Ishikawa (cell line): ENCODE results near the gene RREB1.

ENCODE experiments used
- CEBPB ChIP-seq: IDR thresholded peaks from 2 replicates; pipeline ENCODE4 v1.6.1; 2012
- CREB1 ChIP-seq: IDR thresholded peaks from 2 replicates; pipeline ENCODE4 v1.6.1; 2012; ENCODE audit warnings: low read depth
- EGR1 ChIP-seq: IDR thresholded peaks from 2 replicates; pipeline ENCODE4 v1.6.1; 2012
- MAX ChIP-seq: IDR thresholded peaks from 2 replicates; pipeline ENCODE4 v1.6.1; 2012
- NFIC ChIP-seq: IDR thresholded peaks from 2 replicates; pipeline ENCODE4 v1.6.1; 2012
- RAD21 ChIP-seq: IDR thresholded peaks from 2 replicates; pipeline ENCODE4 v1.6.1; 2012; ENCODE audit warnings: low read depth
- REST ChIP-seq: IDR thresholded peaks from 2 replicates; pipeline ENCODE4 v1.6.1; 2012; ENCODE audit warnings: low read depth, mild to moderate bottlenecking
- TAF1 ChIP-seq: IDR thresholded peaks from 2 replicates; pipeline ENCODE4 v1.6.1; 2012; ENCODE audit warnings: low read depth, mild to moderate bottlenecking
- YY1 ChIP-seq: IDR thresholded peaks from 2 replicates; pipeline ENCODE4 v1.6.1; 2012; ENCODE audit warnings: low read depth

GRCh38 chr6:7087491-7087979 lies 20.2 kb upstream of the RREB1 start:
- TF ChIP-seq NFIC (no peak), EGR1 (no peak), CREB1 (no peak), TAF1 (no peak), YY1 (no peak), CEBPB (no peak), RAD21 (no peak), REST (no peak), MAX (no peak)
